CD4-positive, alpha-beta T cell treated with Interleukin-15 for 4 hours (primary cell): Measurements from ENCODE around the gene CLCA4.

Experiments used
- DNase-seq: peaks from one replicate; pipeline ENCODE4 v3.0.0-alpha.2; 2020; ENCODE audit warnings: low spot score

Gene CLCA4

GRCh38 chr1:86618358-86618757 lies 71.5 kb downstream of the CLCA4 start:
- DNase-seq, result no peak

GRCh38 chr1:86619313-86619712 lies 72.4 kb downstream of the CLCA4 start:
- DNase-seq, result no peak

- DNase-seq, result no peak
These were observed 74.4 kb downstream of the CLCA4 start for GRCh38 chr1:86621286-86621685.
